NCI-H82 (cell line): Measurements from ENCODE around the gene ACTMAP.
"Not testable (repeated sequence)": the region's sequence is repeated elsewhere in the genome, so short reads cannot be mapped to it uniquely, and the experiment has no call there.

Source experiments
- DNase-seq: peaks from one replicate; lab custom pipeline; 2025; lab: John Stamatoyannopoulos, UW

ACTMAP gene

GRCh38 chr19:40743926-40744325, 6.4 kb downstream of the ACTMAP start:
- no peak for DNase-seq

GRCh38 chr19:40742886-40743285, 7.4 kb downstream of the ACTMAP start:
- no peak for DNase-seq

GRCh38 chr19:40742477-40742876, 7.8 kb downstream of the ACTMAP start:
- no peak for DNase-seq

GRCh38 chr19:40741527-40742390, 8.5 kb downstream of the ACTMAP start:
- DNase-seq = no peak

GRCh38 chr19:40740747-40741146, 9.5 kb downstream of the ACTMAP start:
- DNase-seq = no peak

GRCh38 chr19:40739871-40740703, 10.2 kb downstream of the ACTMAP start:
- no peak for DNase-seq

GRCh38 chr19:40739030-40739839, 11.0 kb downstream of the ACTMAP start:
- DNase-seq = no peak

- DNase-seq = no peak
Observed at GRCh38 chr19:40737102-40737644, 13.1 kb downstream of the ACTMAP start.

- no peak for DNase-seq
Observed at GRCh38 chr19:40736661-40737060, 13.6 kb downstream of the ACTMAP start.

GRCh38 chr19:40735013-40735771, 15.1 kb downstream of the ACTMAP start:
- no peak for DNase-seq

- no peak for DNase-seq
Observed at GRCh38 chr19:40733149-40733548, 17.1 kb downstream of the ACTMAP start.

- DNase-seq = not testable (repeated sequence)
Observed at GRCh38 chr19:40732304-40732703, 18.0 kb downstream of the ACTMAP start.

GRCh38 chr19:40730065-40730464, 20.2 kb downstream of the ACTMAP start:
- not testable (repeated sequence) for DNase-seq

GRCh38 chr19:40726279-40726678, 24.0 kb downstream of the ACTMAP start:
- DNase-seq = no peak

GRCh38 chr19:40724855-40725254, 25.4 kb downstream of the ACTMAP start:
- DNase-seq = no peak

- DNase-seq = no peak
Observed at GRCh38 chr19:40724315-40724714, 26.0 kb downstream of the ACTMAP start.

- DNase-seq = no peak
Observed at GRCh38 chr19:40723661-40724254, 26.5 kb downstream of the ACTMAP start.

GRCh38 chr19:40721936-40722661, 28.2 kb downstream of the ACTMAP start:
- peak; percentile 48 for DNase-seq

- DNase-seq = no peak
Observed at GRCh38 chr19:40721140-40721486, 29.2 kb downstream of the ACTMAP start.

- DNase-seq = no peak
Observed at GRCh38 chr19:40719414-40719894, 30.8 kb downstream of the ACTMAP start.
